Stomach (tissue), 4 donors: Measurements from ENCODE around the gene STYX.

Experiments used
- EP300 ChIP-seq: sonication (generic); formaldehyde crosslinking; IDR thresholded peaks from one replicate; pipeline ENCODE4 v1.6.1; 2017; ENCODE audit warnings: antibody characterized with exemption
- TF ChIP-seq, protein P1 (sequence below), 7 experiments: fragments of 450-650 bp in 4 of 7; fragments of 200-600 bp in 3 of 7; sonication (generic) in 3 of 7; IDR thresholded peaks; one replicate each; pipeline ENCODE4 v1.5.1; 2016 to 2019; ENCODE audit warnings: antibody characterized with exemption in 7 of 7, control low read depth in 2 of 7, mild to moderate bottlenecking in 1 of 7

GRCh38 chr14:52724360-52724644 lies 5.7 kb upstream of the STYX start:
- TF ChIP-seq, protein P1, sequence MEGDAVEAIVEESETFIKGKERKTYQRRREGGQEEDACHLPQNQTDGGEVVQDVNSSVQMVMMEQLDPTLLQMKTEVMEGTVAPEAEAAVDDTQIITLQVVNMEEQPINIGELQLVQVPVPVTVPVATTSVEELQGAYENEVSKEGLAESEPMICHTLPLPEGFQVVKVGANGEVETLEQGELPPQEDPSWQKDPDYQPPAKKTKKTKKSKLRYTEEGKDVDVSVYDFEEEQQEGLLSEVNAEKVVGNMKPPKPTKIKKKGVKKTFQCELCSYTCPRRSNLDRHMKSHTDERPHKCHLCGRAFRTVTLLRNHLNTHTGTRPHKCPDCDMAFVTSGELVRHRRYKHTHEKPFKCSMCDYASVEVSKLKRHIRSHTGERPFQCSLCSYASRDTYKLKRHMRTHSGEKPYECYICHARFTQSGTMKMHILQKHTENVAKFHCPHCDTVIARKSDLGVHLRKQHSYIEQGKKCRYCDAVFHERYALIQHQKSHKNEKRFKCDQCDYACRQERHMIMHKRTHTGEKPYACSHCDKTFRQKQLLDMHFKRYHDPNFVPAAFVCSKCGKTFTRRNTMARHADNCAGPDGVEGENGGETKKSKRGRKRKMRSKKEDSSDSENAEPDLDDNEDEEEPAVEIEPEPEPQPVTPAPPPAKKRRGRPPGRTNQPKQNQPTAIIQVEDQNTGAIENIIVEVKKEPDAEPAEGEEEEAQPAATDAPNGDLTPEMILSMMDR (IDR thresholded peaks at IDR 0.05), result no peak
- TF ChIP-seq EP300, result no peak
